ENCODE measurements around the gene DEFB129.

DNA sequence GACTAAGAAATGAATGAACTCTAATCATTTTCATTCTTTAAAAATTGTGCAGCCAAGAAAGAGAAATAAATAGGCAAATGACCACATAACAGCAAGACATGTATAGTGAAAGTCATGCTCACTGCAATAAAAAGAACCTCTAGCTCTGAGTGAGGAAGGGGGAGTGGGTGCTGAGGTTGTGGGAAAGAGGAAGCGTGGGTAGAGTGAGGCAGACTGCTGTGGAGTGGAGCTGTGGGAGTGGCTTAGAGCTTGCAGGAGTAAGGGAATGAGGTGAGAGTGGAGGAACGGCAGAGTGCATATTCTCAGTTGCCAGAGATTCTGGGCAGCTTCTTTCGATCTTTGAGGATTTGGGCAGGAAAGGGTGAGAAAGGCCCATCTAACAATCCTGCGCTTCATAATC, 10.4 kb downstream of the DEFB129 start:
- TF ChIP-seq POLR2A (IDR thresholded peaks at IDR 0.05) (no peak), CTCF (IDR thresholded peaks at IDR 0.05) (no peak)

All from adrenal gland (tissue), 5 donors.